ENCODE results near the gene KIAA0319L.
A peak's percentile ranks its signal among the peaks of the same experiment; 100 is the strongest.

Gene KIAA0319L

DNA sequence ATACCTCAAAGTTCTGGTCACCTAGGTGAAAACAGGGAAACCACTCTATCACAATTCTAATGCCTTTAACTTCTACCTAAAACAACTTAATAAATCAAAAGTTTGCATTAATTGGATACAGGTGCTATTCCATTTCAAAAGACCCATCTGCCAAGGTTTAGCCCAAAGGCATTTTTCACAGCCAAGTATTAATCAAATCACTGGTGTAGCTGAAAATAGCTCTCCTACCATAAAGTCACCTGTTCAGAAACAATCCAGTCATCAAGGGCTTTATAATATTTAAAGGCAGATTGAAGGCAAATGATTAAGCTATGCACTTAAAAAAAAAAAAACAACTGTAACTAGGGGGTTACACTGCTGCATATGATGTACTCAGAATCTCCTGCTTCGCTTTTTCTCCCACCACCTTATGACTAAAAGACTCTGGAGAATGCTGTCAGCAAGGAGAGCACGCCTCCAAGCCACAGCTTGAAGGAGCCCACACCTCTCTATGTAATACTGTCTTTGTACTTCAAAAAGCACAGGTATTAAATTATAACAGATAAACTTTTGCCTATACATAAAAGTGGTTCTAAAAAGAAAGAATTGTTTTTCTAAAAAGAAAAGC is 20.5 kb downstream of the KIAA0319L start:
- H3K4me3 Mint-ChIP-seq = no peak overlapping the region
- H3K36me3 Mint-ChIP-seq (ENCODE audit: insufficient read depth) = no peaks in the 10 kb centered on the region
- peak overlapping the region; percentile 85 for H3K27ac Mint-ChIP-seq (ENCODE audit: low read depth)
- ATAC-seq (replicated peaks; ENCODE audit: extremely low read depth, poor library complexity, severe bottlenecking) = no peak
- H3K4me1 Mint-ChIP-seq = peaks cover 65% of the 10 kb centered on the region
- no peaks in the 10 kb centered on the region for H3K9me3 Mint-ChIP-seq
- no peaks in the 10 kb centered on the region for H3K27me3 Mint-ChIP-seq
- no peak for DNase-seq (ENCODE audit: low spot score in 2 of 2)

DNA sequence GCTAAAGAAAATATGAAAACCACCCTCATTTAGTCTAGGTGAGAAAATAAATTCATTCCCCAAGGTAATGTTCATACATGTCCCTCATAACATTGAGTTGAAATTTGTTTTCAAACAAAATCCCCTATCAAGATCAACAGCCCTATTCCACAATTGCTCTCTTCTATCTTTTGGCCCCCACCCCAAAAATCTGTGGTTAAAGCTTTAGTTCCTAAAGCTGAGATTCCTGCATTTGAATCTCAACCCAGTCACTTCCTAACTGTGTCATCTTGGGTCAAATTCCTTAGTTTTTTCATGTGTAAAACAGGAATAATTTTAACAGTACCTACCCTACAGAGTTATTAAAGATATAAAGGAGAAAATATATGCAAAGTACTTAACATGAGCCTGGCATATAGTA is 22.0 kb downstream of the KIAA0319L start:
- Mint-ChIP-seq H3K4me3 (no peak overlapping the region), H3K27ac (ENCODE audit: low read depth) (peak overlapping the region; percentile 85), H3K36me3 (ENCODE audit: insufficient read depth) (peaks cover 6% of the 10 kb centered on the region), H3K27me3 (no peaks in the 10 kb centered on the region), H3K9me3 (peaks cover 4% of the 10 kb centered on the region), H3K4me1 (peaks cover 61% of the 10 kb centered on the region)
- no peak for ATAC-seq (replicated peaks; ENCODE audit: extremely low read depth, poor library complexity, severe bottlenecking)
- DNase-seq (ENCODE audit: low spot score in 2 of 2) = no peak

DNA sequence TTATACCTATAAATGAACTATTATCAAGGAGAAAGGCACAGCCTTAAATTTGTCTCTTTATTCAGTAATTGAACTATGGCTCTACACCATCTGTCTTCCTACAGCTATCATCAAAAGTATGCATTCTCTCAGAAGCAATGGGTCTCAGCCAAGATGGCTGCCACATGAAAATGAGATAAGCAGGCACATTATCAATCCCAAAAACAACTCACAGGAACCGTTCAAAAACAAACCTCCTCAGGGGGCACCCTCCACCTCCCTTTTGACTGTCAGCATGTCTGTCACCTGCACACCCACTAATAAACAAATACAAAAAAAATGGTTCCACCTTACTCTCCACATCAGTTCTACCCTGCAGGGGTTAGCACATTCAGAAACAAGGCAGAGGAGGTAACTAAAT is 23.6 kb downstream of the KIAA0319L start:
- Mint-ChIP-seq H3K4me3 (no peak overlapping the region), H3K36me3 (ENCODE audit: insufficient read depth) (peaks cover 7% of the 10 kb centered on the region), H3K4me1 (peaks cover 46% of the 10 kb centered on the region), H3K9me3 (peaks cover 6% of the 10 kb centered on the region), H3K27me3 (no peaks in the 10 kb centered on the region), H3K27ac (ENCODE audit: low read depth) (no peak overlapping the region)
- no peak for ATAC-seq (replicated peaks; ENCODE audit: extremely low read depth, poor library complexity, severe bottlenecking)
- DNase-seq (ENCODE audit: low spot score in 2 of 2) = no peak

DNA sequence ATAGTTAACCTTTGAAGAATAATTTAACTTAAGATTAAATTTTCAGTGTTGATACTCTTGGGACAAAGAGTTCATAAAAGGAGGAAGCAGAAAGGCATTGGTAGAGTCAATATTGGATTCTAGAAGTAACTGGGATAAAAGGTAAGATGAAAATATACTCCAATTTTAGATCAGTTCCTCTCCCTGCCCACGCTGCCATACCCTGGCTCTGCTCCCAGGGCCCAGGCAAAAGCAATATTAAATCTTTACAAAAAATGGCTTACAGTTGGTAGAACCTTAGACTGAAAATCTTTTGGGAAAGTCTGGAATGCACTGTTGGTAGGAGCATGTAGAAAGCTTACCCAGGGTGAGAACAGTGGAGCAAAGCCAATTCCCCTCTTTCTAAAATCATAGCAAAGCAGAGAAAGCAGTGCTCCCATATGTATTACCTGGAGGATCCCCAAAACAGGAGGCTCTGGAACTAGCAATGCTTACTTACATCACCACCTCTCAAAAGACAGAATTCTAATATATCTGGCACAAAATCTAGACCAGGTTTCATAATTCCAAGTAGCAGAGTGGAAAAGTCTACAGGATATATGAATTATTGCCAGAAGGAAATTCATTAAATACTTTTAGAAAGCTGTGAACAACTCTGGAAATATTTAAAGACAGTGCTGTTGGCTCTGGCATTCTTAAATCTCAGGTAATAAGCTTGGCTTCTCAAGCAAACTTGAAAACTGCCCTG is 24.5 kb downstream of the KIAA0319L start:
- no peak for ATAC-seq (replicated peaks; ENCODE audit: extremely low read depth, poor library complexity, severe bottlenecking)
- Mint-ChIP-seq H3K4me1 (peaks cover 40% of the 10 kb centered on the region), H3K4me3 (no peak overlapping the region), H3K36me3 (ENCODE audit: insufficient read depth) (peaks cover 9% of the 10 kb centered on the region), H3K27ac (ENCODE audit: low read depth) (no peak overlapping the region), H3K27me3 (no peaks in the 10 kb centered on the region), H3K9me3 (peaks cover 10% of the 10 kb centered on the region)
- no peak for DNase-seq (ENCODE audit: low spot score in 2 of 2)

DNA sequence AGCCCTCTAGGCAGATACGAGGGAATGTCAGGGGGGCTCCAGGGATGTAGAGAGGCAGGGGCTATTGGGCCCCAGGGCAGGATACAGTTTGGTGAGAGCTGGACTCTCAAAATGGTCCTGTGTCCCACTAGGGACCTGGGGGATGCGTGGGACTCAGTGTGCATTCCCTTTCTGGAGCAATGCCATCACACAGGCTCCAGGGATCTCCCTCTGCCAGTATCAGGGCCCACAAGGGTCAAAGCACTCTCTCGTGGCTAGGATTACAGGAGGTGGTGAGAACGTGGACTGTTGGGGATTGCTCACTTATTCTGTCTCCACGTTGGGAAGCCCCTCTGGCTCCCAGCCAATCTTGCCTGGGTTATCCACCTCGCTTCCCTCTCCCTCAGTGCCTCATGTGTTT is 25.8 kb downstream of the KIAA0319L start:
- ATAC-seq (replicated peaks; ENCODE audit: extremely low read depth, poor library complexity, severe bottlenecking) (no peak), DNase-seq (ENCODE audit: low spot score in 2 of 2) (no peak)
- H3K4me1 Mint-ChIP-seq = peaks cover 29% of the 10 kb centered on the region
- H3K36me3 Mint-ChIP-seq (ENCODE audit: insufficient read depth) = peaks cover 9% of the 10 kb centered on the region
- no peaks in the 10 kb centered on the region for H3K27me3 Mint-ChIP-seq
- H3K9me3 Mint-ChIP-seq = peaks cover 12% of the 10 kb centered on the region
- H3K27ac Mint-ChIP-seq (ENCODE audit: low read depth) = no peak overlapping the region
- no peak overlapping the region for H3K4me3 Mint-ChIP-seq

DNA sequence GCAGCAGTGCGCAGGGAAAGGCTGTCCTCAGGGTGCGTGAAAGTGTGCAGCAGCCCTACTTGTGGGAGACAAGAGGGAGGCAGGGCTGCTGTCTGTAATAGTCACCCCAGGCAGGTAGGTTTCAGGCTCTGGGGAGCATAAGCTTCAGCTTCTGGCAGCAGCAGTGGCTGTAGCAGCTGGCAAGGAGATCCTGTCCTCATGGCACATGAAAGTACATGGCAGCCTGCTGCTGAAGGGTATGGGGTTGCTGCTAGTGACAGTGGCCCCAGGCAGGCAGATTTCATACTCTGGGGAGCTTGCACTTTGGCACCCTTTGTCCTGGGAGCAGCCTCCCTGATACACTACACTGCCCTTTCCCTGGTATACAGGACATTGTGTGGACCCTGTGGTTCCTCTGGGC is 26.3 kb downstream of the KIAA0319L start:
- ATAC-seq (replicated peaks; ENCODE audit: extremely low read depth, poor library complexity, severe bottlenecking) (no peak), DNase-seq (ENCODE audit: low spot score in 2 of 2) (no peak)
- peaks cover 12% of the 10 kb centered on the region for H3K9me3 Mint-ChIP-seq
- no peak overlapping the region for H3K27ac Mint-ChIP-seq (ENCODE audit: low read depth)
- no peak overlapping the region for H3K4me3 Mint-ChIP-seq
- peaks cover 9% of the 10 kb centered on the region for H3K36me3 Mint-ChIP-seq (ENCODE audit: insufficient read depth)
- peaks cover 24% of the 10 kb centered on the region for H3K4me1 Mint-ChIP-seq
- no peaks in the 10 kb centered on the region for H3K27me3 Mint-ChIP-seq

DNA sequence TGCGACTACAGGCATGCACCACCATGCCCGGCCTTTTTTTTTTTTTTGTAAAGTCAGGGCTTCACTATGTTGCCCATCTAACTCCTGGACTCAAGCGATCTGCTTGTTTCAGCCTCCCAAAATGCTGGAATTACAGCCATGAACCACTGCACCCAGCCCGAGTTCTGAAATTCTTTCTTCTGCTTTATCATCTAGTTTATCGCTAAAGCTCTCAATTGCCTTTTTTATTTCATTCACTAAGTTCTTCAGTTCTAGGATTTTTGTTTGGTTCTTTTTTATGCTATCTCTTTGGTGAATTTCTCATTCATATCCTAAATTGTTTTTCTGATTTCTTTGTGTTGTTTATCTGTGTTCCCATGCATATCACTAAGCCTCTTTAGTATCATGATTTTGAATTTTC is 27.0 kb downstream of the KIAA0319L start:
- H3K9me3 Mint-ChIP-seq = peaks cover 12% of the 10 kb centered on the region
- peaks cover 9% of the 10 kb centered on the region for H3K36me3 Mint-ChIP-seq (ENCODE audit: insufficient read depth)
- DNase-seq (ENCODE audit: low spot score in 2 of 2) = no peak
- ATAC-seq (replicated peaks; ENCODE audit: extremely low read depth, poor library complexity, severe bottlenecking) = no peak
- H3K27me3 Mint-ChIP-seq = no peaks in the 10 kb centered on the region
- H3K4me1 Mint-ChIP-seq = peaks cover 18% of the 10 kb centered on the region
- no peak overlapping the region for H3K4me3 Mint-ChIP-seq
- H3K27ac Mint-ChIP-seq (ENCODE audit: low read depth) = no peak overlapping the region

DNA sequence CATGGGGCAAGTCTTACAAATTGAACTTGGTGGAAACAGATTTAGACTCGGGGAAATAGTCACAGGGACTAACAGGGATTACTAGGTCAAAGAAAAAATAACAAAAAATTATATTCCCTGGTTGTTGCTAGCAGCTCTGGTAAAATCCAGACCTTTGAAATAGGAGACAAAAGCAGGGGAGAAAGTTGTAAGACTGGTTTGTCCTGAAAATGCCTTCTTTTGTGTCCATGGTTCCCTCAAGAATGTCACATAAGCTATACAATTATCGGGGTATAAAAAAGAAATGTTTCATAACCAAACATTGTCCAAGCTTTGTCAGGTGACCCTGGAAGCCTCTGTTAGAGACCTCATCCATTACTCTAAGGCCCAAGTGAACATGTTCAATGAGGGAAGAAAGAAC is 33.1 kb downstream of the KIAA0319L start:
- Mint-ChIP-seq H3K4me3 (no peak overlapping the region), H3K27me3 (no peaks in the 10 kb centered on the region), H3K9me3 (peaks cover 6% of the 10 kb centered on the region), H3K4me1 (peaks cover 16% of the 10 kb centered on the region), H3K36me3 (ENCODE audit: insufficient read depth) (peaks cover 5% of the 10 kb centered on the region), H3K27ac (ENCODE audit: low read depth) (peak overlapping the region; percentile 0)
- DNase-seq (ENCODE audit: low spot score in 2 of 2) (no peak), ATAC-seq (replicated peaks; ENCODE audit: extremely low read depth, poor library complexity, severe bottlenecking) (no peak)

DNA sequence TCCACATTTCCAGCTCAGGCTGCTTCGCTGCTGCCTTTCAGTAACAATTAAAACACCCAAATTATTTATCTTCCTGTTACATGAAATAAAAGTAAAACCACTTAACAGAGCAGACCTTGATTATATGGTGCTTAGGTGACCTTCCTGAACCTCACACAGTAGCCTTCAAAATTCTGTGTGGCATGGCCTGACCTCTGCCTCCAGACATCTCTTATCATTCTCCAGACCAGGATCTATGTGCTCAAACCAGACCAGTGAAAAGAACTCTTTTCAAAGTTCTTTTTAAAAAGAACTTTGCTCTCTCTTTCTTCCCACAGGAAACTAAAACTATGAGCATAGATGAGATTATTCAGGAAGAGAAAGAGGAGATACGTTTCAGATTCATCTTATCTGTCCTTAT is 37.8 kb downstream of the KIAA0319L start:
- DNase-seq (ENCODE audit: low spot score in 2 of 2) (no peak), ATAC-seq (replicated peaks; ENCODE audit: extremely low read depth, poor library complexity, severe bottlenecking) (no peak)
- no peaks in the 10 kb centered on the region for H3K27me3 Mint-ChIP-seq
- H3K27ac Mint-ChIP-seq (ENCODE audit: low read depth) = no peak overlapping the region
- peaks cover 50% of the 10 kb centered on the region for H3K4me1 Mint-ChIP-seq
- peaks cover 17% of the 10 kb centered on the region for H3K9me3 Mint-ChIP-seq
- H3K4me3 Mint-ChIP-seq = no peak overlapping the region
- peaks cover 3% of the 10 kb centered on the region for H3K36me3 Mint-ChIP-seq (ENCODE audit: insufficient read depth)

DNA sequence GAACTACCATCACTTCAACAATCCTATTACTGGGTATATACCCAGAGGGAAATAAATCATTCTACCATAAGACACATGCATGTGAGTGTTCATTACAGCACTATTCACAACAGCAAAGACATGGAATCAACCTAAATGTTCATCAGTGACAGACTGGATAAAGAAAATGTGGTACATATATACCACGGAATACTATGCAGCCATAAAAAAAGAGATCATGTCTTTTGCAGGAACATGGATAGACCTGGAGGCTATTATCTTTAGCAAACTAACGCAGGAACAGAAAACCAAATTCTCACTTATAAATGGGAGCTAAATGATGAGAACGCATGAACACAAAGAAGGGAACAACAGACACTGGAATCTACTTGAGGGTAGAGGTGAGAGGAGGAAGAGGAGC is 39.0 kb downstream of the KIAA0319L start:
- H3K27me3 Mint-ChIP-seq = no peaks in the 10 kb centered on the region
- H3K36me3 Mint-ChIP-seq (ENCODE audit: insufficient read depth) = peaks cover 1% of the 10 kb centered on the region
- H3K9me3 Mint-ChIP-seq = peaks cover 17% of the 10 kb centered on the region
- no peak overlapping the region for H3K27ac Mint-ChIP-seq (ENCODE audit: low read depth)
- peaks cover 52% of the 10 kb centered on the region for H3K4me1 Mint-ChIP-seq
- DNase-seq (ENCODE audit: low spot score in 2 of 2) = no peak
- ATAC-seq (replicated peaks; ENCODE audit: extremely low read depth, poor library complexity, severe bottlenecking) = no peak
- no peak overlapping the region for H3K4me3 Mint-ChIP-seq

DNA sequence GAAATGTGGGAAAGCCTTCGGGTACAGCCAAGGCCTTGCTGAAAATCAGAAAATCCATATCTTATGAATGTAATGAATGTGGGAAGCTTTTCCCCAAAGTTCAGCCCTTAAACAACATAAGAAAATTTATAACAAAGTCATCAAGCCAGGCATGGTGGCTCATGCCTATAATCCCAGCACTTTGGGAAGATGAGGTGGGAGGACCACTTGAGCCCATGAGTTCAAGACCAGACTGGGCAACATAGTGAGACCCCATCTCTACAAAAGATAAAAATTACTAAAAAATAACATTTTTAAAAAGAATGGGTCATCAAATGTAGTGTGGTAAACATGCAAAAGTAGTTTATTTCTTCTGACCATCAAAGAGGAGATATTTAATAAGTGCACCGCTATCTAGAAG is 45.9 kb downstream of the KIAA0319L start:
- Mint-ChIP-seq H3K36me3 (ENCODE audit: insufficient read depth) (peaks cover 4% of the 10 kb centered on the region), H3K9me3 (peaks cover 6% of the 10 kb centered on the region), H3K27me3 (no peaks in the 10 kb centered on the region), H3K4me1 (peaks cover 59% of the 10 kb centered on the region), H3K27ac (ENCODE audit: low read depth) (no peak overlapping the region), H3K4me3 (no peak overlapping the region)
- no peak for DNase-seq (ENCODE audit: low spot score in 2 of 2)
- ATAC-seq (replicated peaks; ENCODE audit: extremely low read depth, poor library complexity, severe bottlenecking) = no peak

DNA sequence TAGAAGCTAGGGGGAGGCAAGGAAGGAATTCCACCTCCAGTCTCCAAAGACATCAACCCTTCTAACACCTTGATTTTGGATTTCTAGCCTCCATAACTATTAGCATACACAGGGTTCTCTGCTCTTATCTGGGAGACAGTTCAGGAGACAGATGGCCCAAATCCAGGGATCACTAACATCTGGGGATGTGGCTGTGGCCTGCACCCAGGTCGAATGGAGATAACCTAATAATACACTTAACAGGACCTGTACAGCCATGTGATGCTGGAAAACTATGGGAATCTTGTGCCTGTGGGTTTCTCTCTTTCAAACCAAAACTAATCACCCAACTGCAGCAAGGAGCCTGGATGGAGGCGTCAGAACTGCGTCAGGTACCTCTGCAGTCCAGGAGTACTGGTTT is 47.6 kb downstream of the KIAA0319L start:
- Mint-ChIP-seq H3K36me3 (ENCODE audit: insufficient read depth) (peaks cover 11% of the 10 kb centered on the region), H3K4me1 (peaks cover 63% of the 10 kb centered on the region), H3K27ac (ENCODE audit: low read depth) (no peak overlapping the region), H3K9me3 (no peaks in the 10 kb centered on the region), H3K4me3 (no peak overlapping the region), H3K27me3 (no peaks in the 10 kb centered on the region)
- DNase-seq (ENCODE audit: low spot score in 2 of 2) = no peak
- ATAC-seq (replicated peaks; ENCODE audit: extremely low read depth, poor library complexity, severe bottlenecking) = no peak

DNA sequence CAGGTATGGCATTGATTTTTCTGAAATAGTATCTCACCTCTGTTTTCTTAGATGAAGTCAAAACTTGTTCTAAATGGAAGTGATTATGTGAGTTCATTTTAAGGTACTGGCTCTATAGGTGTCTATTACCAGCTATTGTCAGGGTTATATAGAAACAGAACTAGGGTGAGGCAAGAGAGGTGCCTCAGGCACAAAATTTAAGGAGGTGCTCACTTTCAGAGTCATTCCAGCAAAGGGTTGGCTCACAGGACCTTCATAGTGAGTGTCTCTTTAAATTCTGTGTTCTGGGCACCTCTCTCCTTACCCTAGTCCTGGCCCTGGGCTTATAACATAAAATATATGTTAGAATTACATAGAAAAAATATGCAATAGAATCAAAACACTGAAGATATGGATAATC is 49.3 kb downstream of the KIAA0319L start:
- H3K27me3 Mint-ChIP-seq = no peaks in the 10 kb centered on the region
- peaks cover 62% of the 10 kb centered on the region for H3K4me1 Mint-ChIP-seq
- DNase-seq (ENCODE audit: low spot score in 2 of 2) (no peak), ATAC-seq (replicated peaks; ENCODE audit: extremely low read depth, poor library complexity, severe bottlenecking) (no peak)
- H3K4me3 Mint-ChIP-seq = no peak overlapping the region
- peak overlapping the region; percentile 93 for H3K27ac Mint-ChIP-seq (ENCODE audit: low read depth)
- H3K36me3 Mint-ChIP-seq (ENCODE audit: insufficient read depth) = peaks cover 11% of the 10 kb centered on the region
- H3K9me3 Mint-ChIP-seq = no peaks in the 10 kb centered on the region
